Tibial nerve (tissue), 4 donors: ENCODE measurements around the gene CFD. TPM values are rescaled to one million over a fixed set of nuclear protein-coding genes. Genes with fewer than 3 reads are reported as not detected.
A peak's percentile ranks its signal among the peaks of the same experiment; 100 is the strongest.
"Not testable (repeated sequence)": the region's sequence is repeated elsewhere in the genome, so short reads cannot be mapped to it uniquely, and the experiment has no call there.

Source experiments
- DNase-seq, 2 donors: peaks; one replicate each; pipeline ENCODE4 v3.0.0-alpha.2; 2019; ENCODE audit warnings: low spot score in 2 of 2
- H3K27ac ChIP-seq, 4 donors: fragments of 200-600 bp; sonication (generic) in 3 of 4; one replicate each; pipeline ENCODE4 v1.5.1; 2017 to 2019; ENCODE audit warnings: mild to moderate bottlenecking in 1 of 4
- H3K27me3 ChIP-seq, 2 donors: fragments of 200-600 bp; sonication (generic) in 1 of 2; one replicate each; pipeline versions ENCODE4 v1.5.1 to v1.6.0; 2017 to 2019
- H3K36me3 ChIP-seq, 3 donors: fragments of 200-600 bp; sonication (generic); one replicate each; pipeline ENCODE4 v1.5.1; 2018 to 2019
- H3K4me1 ChIP-seq, 4 donors: fragments of 200-600 bp; sonication (generic) in 3 of 4; one replicate each; pipeline ENCODE4 v1.5.1; 2017 to 2019
- H3K4me3 ChIP-seq, 4 donors: fragments of 200-600 bp; sonication (generic) in 3 of 4; one replicate each; pipeline ENCODE4 v1.5.1; 2017 to 2019; ENCODE audit warnings: mild to moderate bottlenecking in 1 of 4, moderate library complexity in 1 of 4
- H3K9me3 ChIP-seq, 4 donors: fragments of 200-600 bp; sonication (generic) in 3 of 4; one replicate each; pipeline ENCODE4 v1.5.1; 2017 to 2019
- CTCF ChIP-seq, 5 experiments: fragments of 200-600 bp in 3 of 5; fragments of 450-650 bp in 2 of 5; sonication (generic) in 3 of 5; IDR thresholded peaks; one replicate each; pipeline ENCODE4 v1.5.1; 2016 to 2019; ENCODE audit warnings: antibody characterized with exemption in 5 of 5, mild to moderate bottlenecking in 3 of 5, moderate library complexity in 2 of 5
- EP300 ChIP-seq, 2 donors: sonication (generic); formaldehyde crosslinking; IDR thresholded peaks; one replicate each; pipeline ENCODE4 v1.6.1; 2017; ENCODE audit warnings: antibody characterized with exemption in 2 of 2, mild to moderate bottlenecking in 1 of 2
- POLR2A ChIP-seq, 2 donors: fragments of 450-650 bp; IDR thresholded peaks; one replicate each; pipeline ENCODE4 v1.6.1; 2017; ENCODE audit warnings: antibody characterized with exemption in 2 of 2, mild to moderate bottlenecking in 2 of 2, moderate library complexity in 2 of 2
- WGBS, 2 donors: methylation state at CpG; one replicate each; pipeline ENCODE4 v1.1.5; 2018; 5-methylcytosine and 5-hydroxymethylcytosine counted together
- total RNA-seq, 4 donors: library from RNA; depleted of rRNA; stranded (reverse); fragments of >200 nt; gene quantifications; one replicate each; pipeline ENCODE4 v1.1.0, GENCODE V29; 2016

CFD gene
- total RNA-seq, 4 donors from 2014 or later: 1,040 to 7,538 (median 2,843) TPM

GRCh38 chr19:850979-851335, 8.5 kb upstream of the CFD start:
- H3K9me3 ChIP-seq: no peaks in the 10 kb centered on the region
- no peaks in the 10 kb centered on the region for H3K36me3 ChIP-seq
- H3K27ac ChIP-seq: peak overlapping the region; percentile 44 to 88 (median 66)
- H3K4me3 ChIP-seq: peak overlapping the region in 1 of 4 donors; percentile 33
- peaks cover 0 to 77% of the 10 kb centered on the region in 2 donors for H3K27me3 ChIP-seq
- no peak for DNase-seq
- WGBS, 2 donors: 39 to 57% methylated on average over 9 to 12 of the region's 13 CpGs
- peaks cover 0 to 47% (median 3%) of the 10 kb centered on the region in 4 donors for H3K4me1 ChIP-seq
- no peak for TF ChIP-seq CTCF (IDR thresholded peaks at IDR 0.05)
- no peak for TF ChIP-seq POLR2A (IDR thresholded peaks at IDR 0.05)
- no peak for TF ChIP-seq EP300 (IDR thresholded peaks at IDR 0.05)

- Histone ChIP-seq H3K4me3 (no peak within 1 kb of the TSS), H3K27ac (peak within 1 kb of the TSS in 2 of 4 donors; percentile 58 to 88), H3K27me3 (peaks cover 0 to 71% of the 10 kb centered on the region in 2 donors), H3K4me1 (peaks cover 0 to 46% (median 3%) of the 10 kb centered on the region in 4 donors), H3K9me3 (no peaks in the 10 kb centered on the region), H3K36me3 (no peaks in the 10 kb centered on the region)
- DNase-seq: no peak
- TF ChIP-seq EP300 (IDR thresholded peaks at IDR 0.05): no peak
- TF ChIP-seq POLR2A (IDR thresholded peaks at IDR 0.05): no peak
- no peak for TF ChIP-seq CTCF (IDR thresholded peaks at IDR 0.05)
- WGBS, 2 donors: 64 to 67% methylated on average over 25 to 46 of the region's 55 CpGs
Measured at GRCh38 chr19:852136-853013, 7.1 kb upstream of the CFD start, which contains the start of gene ELANE. ELANE (plus strand) TSS chr19:852303; CDS start chr19:852329, 26 bp downstream.

- WGBS, 2 donors: 24 to 48% methylated on average over 25 to 31 of the region's 67 CpGs
- peaks cover 0 to 38% (median 3%) of the 10 kb centered on the region in 4 donors for H3K4me1 ChIP-seq
- no peaks in the 10 kb centered on the region for H3K36me3 ChIP-seq
- no peak overlapping the region for H3K27ac ChIP-seq
- no peak for DNase-seq
- no peaks in the 10 kb centered on the region for H3K9me3 ChIP-seq
- peaks cover 0 to 64% of the 10 kb centered on the region in 2 donors for H3K27me3 ChIP-seq
- TF ChIP-seq POLR2A (IDR thresholded peaks at IDR 0.05) (no peak), CTCF (IDR thresholded peaks at IDR 0.05) (no peak), EP300 (IDR thresholded peaks at IDR 0.05) (no peak)
- H3K4me3 ChIP-seq: no peak overlapping the region
Measured at GRCh38 chr19:853014-853585, 6.4 kb upstream of the CFD start.

- peaks cover 0 to 64% of the 10 kb centered on the region in 2 donors for H3K27me3 ChIP-seq
- not testable (repeated sequence) for H3K27ac ChIP-seq, H3K9me3 ChIP-seq, H3K4me3 ChIP-seq, DNase-seq, H3K36me3 ChIP-seq
- WGBS, 2 donors: 82 to 86% methylated on average over 8 to 11 of the region's 17 CpGs
- peaks cover 0 to 34% (median 3%) of the 10 kb centered on the region in 4 donors for H3K4me1 ChIP-seq
Measured at GRCh38 chr19:853614-854220, 5.7 kb upstream of the CFD start.

GRCh38 chr19:854549-854948, 4.9 kb upstream of the CFD start:
- no peak for DNase-seq
- no peak for TF ChIP-seq POLR2A (IDR thresholded peaks at IDR 0.05)
- no peak for TF ChIP-seq CTCF (IDR thresholded peaks at IDR 0.05)
- TF ChIP-seq EP300 (IDR thresholded peaks at IDR 0.05): no peak
- no peaks in the 10 kb centered on the region for H3K9me3 ChIP-seq
- H3K27ac ChIP-seq: no peak overlapping the region
- H3K36me3 ChIP-seq: no peaks in the 10 kb centered on the region
- H3K27me3 ChIP-seq: peaks cover 0 to 63% of the 10 kb centered on the region in 2 donors
- WGBS, 2 donors: 74 to 81% methylated on average over 6 of the region's 6 CpGs
- peaks cover 0 to 42% (median 3%) of the 10 kb centered on the region in 4 donors for H3K4me1 ChIP-seq
- no peak overlapping the region for H3K4me3 ChIP-seq
